NCI-H82 (cell line): ENCODE measurements around the gene HLA-F.
A peak's percentile ranks its signal among the peaks of the same experiment; 100 is the strongest.

Source experiments
- DNase-seq: peaks from one replicate; lab custom pipeline; 2025; lab: John Stamatoyannopoulos, UW

Gene HLA-F

GRCh38 chr6:29723262-29723665 lies at the start of gene HLA-F:
TSS of gene HLA-F (plus strand) at chr6:29723434. CDS start at chr6:29723464, 30 bp downstream.
- peak; percentile 76 for DNase-seq

- DNase-seq: no peak
These were observed 49.2 kb upstream of the HLA-F start for GRCh38 chr6:29674008-29674407.

GRCh38 chr6:29675561-29675960 lies 47.7 kb upstream of the HLA-F start:
- no peak for DNase-seq

DNA sequence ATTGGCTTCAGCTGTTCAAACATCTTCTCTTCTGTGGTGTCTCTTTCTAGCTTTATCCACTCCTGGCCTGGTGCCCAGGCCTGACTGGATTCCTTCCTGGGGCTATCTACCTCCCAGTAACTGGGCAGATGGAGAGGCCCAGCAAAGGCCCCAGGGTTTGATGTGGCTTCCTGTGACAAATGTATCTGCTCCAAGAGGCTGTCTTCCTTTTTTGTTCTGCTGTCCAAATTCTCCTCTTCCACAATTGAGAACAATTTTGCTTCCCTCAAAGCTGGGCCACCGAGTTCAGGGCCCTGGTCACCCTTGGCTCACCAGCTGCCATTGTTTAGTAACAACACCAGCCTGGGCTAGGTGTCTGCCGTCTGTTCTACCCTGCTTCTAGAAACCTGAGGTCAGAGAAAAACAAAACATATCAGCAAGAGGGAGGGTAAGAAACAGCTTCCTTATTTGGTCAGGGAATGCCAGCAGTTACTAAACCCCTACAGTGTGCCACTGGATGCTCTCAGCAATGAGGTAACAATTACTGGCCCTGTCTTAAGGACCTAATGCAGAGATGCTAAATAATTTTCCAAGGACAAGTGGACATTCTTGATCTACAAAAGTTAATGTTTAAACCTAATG lies 46.1 kb upstream of the HLA-F start:
- peak; percentile 14 for DNase-seq

DNA sequence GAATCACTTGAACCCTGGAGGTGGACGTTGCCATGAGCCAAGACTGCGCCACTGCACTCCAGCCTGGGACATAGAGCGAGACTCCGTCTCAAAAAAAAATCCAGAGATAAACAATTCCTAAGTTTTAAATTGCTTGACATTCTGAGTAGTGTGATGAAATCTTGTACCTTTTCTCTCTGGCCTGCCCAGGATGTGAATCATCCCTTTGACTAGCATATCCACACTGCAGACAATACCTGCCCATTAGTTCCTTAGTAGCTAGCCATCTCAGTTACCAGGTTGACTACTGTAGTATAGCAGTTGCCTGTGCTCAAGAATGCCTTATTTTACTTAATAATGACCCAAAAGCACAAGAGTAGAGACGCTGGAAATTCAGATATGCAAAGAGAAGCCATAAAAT lies 45.1 kb upstream of the HLA-F start:
- no peak for DNase-seq

DNA sequence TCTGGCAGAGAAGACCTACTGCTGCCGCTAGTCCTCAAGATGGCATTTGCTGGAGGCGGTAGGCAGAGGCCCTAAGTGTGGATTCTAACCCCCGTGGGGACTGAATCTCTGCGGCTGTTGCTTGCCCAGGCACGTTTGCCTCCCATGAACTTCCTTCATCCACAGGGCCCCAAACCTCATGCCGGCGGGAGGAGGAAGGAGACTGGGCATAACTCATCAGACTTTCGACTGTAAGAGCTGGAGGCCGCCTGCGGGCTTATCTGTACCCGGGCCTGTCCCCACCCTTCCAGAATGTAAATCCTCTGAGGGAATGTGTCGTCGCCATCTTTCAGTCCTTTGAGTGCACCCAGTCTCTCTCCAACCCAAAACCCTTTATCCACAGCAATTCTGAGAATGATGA lies 43.3 kb upstream of the HLA-F start:
- DNase-seq: no peak

GRCh38 chr6:29680416-29680815 lies 42.8 kb upstream of the HLA-F start:
- no peak for DNase-seq

GRCh38 chr6:29680904-29681303 lies 42.3 kb upstream of the HLA-F start, which contains the start of gene ZFP57:
TSS of gene ZFP57 (minus strand) at chr6:29681152. CDS start at chr6:29677003, 4,149 bp downstream.
- DNase-seq: no peak

DNA sequence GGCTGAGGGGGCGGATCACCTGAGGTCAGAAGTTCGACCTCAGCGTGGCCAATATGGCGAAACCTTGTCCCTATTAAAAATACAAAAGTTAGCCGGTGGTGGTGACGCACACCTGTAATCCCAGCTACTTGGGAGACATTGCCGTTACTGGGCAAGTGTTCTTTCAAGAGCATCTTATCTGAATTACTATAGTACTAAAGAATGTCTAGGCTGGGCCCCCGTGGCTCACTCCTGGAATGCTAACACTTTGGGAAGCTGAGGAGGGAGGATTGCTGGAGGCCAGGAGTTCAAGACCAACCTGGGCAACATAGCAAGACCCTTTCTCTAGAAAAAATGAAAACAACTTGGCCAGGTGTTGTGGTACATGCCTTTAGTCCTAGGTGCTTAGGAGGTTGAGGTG lies 41.4 kb upstream of the HLA-F start:
- DNase-seq: no peak

GRCh38 chr6:29685718-29686326 lies 37.4 kb upstream of the HLA-F start:
- no peak for DNase-seq

DNA sequence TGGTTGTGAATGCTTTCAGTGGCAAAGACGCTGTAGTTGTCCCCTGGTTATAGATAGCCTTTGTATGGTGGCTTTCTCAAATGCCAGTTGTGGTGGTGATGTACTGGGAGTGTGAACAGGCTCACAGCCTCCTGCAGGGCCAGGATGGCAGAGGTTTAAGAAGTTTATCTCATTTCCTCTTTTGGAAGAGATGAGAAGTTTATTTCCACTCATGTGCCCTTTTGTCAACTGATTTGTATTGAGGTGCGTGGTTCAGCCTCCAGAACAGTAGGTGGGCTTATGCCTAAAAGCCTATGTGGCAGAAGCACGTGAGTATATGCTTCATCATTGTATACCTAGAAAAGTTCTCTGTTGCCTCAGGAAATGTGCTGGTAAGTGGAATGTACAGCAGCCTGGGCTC lies 28.6 kb upstream of the HLA-F start:
- DNase-seq: no peak

GRCh38 chr6:29696147-29697125 lies 26.8 kb upstream of the HLA-F start:
- peak; percentile 31 for DNase-seq

DNA sequence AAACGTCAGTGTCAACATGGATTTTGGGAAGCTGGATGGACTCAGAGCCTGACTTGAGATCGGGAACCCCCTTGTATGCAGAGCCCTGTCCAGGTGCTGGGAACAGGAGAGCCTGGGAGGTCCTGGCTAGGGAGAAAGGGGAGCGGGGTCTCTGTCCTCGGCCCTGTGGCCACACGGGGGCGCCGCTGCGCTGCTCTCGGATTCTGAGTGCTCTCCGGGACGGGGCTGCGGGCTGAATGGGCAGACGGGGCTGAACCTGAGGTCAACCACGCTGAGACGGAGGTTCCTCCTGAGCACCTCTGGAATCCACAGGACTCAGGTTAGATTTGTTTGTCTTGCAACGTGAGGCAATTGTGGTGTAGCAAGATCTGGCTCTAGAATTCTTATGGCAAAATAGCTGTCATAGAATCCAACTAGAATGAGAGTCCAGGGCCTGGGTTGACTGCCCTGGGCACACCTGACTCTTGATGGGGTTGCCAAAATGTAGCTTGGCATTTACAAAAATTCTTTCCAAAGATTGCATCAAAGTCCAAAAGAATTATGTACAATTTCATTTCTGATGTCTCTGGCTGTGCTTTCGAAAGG lies 20.6 kb upstream of the HLA-F start:
- peak; percentile 53 for DNase-seq

- peak; percentile 65 for DNase-seq
These were observed 17.6 kb upstream of the HLA-F start for GRCh38 chr6:29705389-29706231.

- DNase-seq: no peak
These were observed 14.6 kb upstream of the HLA-F start for GRCh38 chr6:29708432-29709179.

GRCh38 chr6:29709188-29709587 lies 14.0 kb upstream of the HLA-F start:
- DNase-seq: no peak

GRCh38 chr6:29710281-29710941 lies 12.8 kb upstream of the HLA-F start:
- no peak for DNase-seq

- DNase-seq: no peak
These were observed 2.4 kb upstream of the HLA-F start for GRCh38 chr6:29720863-29721262.

DNA sequence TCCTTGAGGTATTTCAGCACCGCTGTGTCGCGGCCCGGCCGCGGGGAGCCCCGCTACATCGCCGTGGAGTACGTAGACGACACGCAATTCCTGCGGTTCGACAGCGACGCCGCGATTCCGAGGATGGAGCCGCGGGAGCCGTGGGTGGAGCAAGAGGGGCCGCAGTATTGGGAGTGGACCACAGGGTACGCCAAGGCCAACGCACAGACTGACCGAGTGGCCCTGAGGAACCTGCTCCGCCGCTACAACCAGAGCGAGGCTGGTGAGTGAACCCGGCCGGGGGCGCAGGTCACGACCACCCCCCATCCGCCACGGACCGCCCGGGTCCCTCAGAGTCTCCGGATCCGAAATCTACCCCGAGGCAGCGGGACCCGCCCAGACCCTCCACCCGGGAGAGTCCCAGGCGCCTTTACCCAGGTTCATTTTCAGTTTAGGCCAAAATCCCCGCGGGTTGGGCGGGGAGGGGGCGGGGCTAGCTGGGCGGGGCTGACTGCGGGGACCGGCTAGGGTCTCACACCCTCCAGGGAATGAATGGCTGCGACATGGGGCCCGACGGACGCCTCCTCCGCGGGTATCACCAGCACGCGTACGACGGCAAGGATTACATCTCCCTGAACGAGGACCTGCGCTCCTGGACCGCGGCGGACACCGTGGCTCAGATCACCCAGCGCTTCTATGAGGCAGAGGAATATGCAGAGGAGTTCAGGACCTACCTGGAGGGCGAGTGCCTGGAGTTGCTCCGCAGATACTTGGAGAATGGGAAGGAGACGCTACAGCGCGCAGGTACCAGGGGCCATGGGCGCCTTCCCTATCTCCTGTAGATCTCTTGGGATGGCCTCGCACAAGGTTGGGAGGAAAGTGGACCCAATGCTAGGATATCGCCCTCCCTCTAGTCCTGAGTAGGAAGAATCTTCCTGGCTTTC lies 693 bp downstream of the HLA-F start:
- DNase-seq: peak; percentile 29
